ENCODE results near the gene REM1.
A peak's percentile ranks its signal among the peaks of the same experiment; 100 is the strongest.
"Not testable (repeated sequence)": the region's sequence is repeated elsewhere in the genome, so short reads cannot be mapped to it uniquely, and the experiment has no call there.

The REM1 gene

DNA sequence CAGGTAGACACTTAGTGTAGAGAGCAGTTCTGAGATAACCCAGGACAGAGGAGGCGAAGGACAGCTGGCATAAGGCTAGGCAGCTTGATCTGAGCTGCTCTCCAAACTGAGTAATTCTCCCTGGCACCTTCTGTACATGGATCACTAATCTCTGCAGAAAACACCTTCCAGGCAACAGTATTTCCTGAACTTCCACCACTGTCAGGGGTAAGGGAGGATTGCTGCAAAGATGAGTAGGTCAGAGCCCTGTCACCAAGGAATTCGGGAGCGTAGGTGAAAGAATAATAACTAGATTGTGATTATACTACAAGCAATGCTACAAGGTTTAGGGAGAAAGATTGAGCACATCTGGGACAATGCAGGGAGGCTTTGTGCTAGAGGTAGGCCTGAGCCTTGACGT is 41.1 kb downstream of the REM1 start:
- no peak for DNase-seq (ENCODE audit: low read depth)
- TF ChIP-seq, protein P1, sequence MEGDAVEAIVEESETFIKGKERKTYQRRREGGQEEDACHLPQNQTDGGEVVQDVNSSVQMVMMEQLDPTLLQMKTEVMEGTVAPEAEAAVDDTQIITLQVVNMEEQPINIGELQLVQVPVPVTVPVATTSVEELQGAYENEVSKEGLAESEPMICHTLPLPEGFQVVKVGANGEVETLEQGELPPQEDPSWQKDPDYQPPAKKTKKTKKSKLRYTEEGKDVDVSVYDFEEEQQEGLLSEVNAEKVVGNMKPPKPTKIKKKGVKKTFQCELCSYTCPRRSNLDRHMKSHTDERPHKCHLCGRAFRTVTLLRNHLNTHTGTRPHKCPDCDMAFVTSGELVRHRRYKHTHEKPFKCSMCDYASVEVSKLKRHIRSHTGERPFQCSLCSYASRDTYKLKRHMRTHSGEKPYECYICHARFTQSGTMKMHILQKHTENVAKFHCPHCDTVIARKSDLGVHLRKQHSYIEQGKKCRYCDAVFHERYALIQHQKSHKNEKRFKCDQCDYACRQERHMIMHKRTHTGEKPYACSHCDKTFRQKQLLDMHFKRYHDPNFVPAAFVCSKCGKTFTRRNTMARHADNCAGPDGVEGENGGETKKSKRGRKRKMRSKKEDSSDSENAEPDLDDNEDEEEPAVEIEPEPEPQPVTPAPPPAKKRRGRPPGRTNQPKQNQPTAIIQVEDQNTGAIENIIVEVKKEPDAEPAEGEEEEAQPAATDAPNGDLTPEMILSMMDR (IDR thresholded peaks at IDR 0.05; ENCODE audit: insufficient read depth, low read depth, low read length, missing control alignments) = no peak
- no peak overlapping the region for H3K4me3 ChIP-seq (ENCODE audit: low read length)

DNA sequence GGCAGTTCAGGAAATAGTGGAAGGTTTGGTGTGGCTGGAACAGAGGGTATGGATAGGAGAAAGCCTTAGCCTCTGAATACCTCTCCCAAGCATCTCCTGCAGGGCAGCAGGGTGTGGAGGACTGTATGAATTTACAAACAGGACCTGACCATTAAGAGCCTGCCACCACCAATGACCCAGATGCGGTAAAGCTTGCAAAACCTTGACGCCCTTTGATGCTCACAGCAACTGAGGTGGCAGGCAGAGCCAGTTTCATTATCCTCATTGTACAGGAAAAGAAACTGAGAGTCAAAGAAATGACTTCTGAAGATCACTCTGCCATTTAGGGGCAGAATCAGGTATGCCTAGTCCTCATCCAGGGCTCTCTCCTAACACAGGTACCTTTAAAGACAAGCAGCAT is 41.6 kb downstream of the REM1 start:
- H3K4me3 ChIP-seq (ENCODE audit: low read length) = no peak overlapping the region
- DNase-seq (ENCODE audit: low read depth) = no peak
- TF ChIP-seq, protein P1 (IDR thresholded peaks at IDR 0.05; ENCODE audit: insufficient read depth, low read depth, low read length, missing control alignments) = no peak

DNA sequence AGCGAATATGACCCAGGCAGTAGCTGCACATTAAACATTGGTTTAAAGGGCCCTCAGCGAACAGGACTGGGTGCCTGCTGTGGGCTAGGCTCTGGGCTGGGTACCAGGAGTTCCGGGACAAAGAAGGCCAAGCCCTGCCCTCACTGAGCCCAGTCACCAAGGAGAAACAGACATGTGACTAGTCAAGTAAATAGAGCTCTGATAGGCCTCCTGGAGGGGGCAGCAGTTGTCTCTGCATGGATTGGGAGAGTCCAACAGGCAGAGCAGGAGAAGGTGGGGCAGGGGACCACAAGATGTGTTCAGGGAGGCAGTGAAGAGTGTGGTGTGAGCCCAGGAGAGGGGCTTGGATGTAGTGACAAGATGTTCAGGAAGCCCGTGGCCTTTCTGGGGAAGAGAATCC is 42.3 kb downstream of the REM1 start:
- peak; percentile 68 for DNase-seq (ENCODE audit: low read depth)
- no peak overlapping the region for H3K4me3 ChIP-seq (ENCODE audit: low read length)
- TF ChIP-seq, protein P1 (IDR thresholded peaks at IDR 0.05; ENCODE audit: insufficient read depth, low read depth, low read length, missing control alignments) = peak; percentile 31

DNA sequence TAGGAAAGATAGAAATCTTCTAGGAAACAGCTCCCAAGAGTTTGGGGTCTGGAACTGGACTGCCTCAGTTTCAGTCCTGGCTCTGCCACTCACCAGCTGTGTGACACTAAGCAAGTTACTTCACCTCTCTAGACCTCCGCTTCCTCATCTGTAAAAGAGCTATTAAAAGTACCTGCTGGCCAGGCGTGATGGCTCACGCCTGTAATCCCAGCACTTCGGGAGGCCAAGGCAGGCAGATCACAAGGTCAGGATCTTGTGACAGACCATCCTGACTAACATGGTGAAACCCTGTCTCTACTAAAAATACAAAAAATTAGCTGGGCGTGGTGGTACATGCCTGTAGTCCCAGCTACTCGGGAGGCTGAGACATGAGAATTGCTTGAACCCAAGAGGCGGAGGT is 46.2 kb downstream of the REM1 start:
- H3K4me3 ChIP-seq (ENCODE audit: low read length); DNase-seq (ENCODE audit: low read depth): not testable (repeated sequence)

DNA sequence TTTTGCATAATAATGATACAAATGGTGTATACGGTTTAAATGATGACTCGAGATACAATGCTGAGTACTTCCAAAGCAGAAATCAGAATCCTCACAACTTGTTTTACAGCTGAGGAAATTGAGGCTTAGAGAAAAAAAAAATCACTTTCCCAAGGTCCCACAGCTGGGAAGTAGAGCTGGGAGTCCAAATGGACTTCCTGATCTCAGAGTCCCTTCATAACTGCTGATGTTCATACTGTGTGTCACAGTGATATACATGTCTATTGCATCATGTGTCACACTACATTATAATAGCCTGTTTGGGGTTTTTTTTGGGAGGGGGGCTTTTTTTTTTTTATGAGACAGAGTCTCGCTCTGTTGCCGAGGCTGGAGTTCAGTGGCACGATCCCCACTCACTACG is 47.6 kb downstream of the REM1 start:
- no peak for DNase-seq (ENCODE audit: low read depth)
- no peak overlapping the region for H3K4me3 ChIP-seq (ENCODE audit: low read length)
- TF ChIP-seq, protein P1 (IDR thresholded peaks at IDR 0.05; ENCODE audit: insufficient read depth, low read depth, low read length, missing control alignments) = no peak

DNA sequence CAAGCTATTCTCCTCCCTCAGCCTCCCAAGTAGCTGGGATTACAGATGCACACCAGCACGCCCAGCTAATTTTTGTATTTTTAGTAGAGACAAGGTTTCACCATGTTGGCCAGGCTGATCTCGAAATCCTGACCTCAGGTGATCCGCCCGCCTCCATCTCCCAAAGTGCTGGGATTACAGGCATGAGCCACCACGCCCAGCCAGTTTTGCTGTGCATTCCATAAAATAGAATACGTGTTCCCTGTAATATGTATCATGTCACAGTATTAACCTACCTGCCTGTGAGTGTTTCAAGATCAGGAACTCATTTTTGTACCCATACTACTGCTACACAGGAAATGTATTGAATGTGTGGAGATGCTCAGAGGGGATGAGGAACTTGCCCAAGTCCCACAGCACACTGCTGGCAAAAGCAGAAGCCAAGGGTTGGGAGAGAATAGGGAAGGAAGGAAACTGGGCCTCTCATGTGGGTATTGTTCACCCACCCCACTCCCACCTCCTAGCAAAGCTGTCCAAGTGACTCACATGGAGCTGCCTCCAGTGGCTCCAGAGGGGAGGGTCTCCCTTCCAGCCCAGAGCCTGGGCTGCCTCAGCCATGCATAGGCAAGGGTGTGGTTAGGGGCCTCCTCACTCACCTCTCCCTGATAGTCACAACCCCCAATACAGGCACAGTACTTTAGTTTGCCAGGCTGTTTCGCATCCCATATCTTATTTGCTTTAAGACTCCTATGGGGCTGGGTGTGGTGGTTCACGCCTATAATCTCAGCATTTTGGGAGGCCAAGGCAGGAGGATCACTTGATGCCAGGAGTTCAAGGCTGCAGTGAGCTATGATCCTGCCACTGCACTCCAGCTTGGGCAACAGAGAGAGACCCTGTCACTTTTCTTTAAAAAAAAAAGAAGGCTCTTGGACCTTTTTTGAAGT is 48.5 kb downstream of the REM1 start:
- DNase-seq (ENCODE audit: low read depth) = no peak
- no peak overlapping the region for H3K4me3 ChIP-seq (ENCODE audit: low read length)

DNA sequence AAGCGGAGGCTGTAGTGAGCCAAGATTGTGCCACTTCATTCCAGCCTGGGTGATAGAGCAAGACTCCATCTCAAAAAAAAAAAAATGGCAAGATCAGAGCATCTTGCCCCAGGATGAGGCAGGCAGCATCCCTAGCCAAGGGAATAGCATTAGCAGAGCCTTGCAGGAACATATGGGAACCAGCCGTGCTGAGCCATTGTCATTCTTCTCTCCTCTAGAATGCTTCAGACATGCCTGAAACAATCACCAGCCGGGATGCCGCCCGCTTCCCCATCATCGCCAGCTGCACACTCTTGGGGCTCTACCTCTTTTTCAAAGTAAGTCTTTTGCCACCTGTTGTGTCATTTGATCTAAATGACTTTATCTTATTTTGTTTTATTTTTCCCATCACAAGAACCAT is 52.2 kb downstream of the REM1 start:
- H3K4me3 ChIP-seq (ENCODE audit: low read length) = no peak overlapping the region
- no peak for DNase-seq (ENCODE audit: low read depth)
- TF ChIP-seq, protein P1 (IDR thresholded peaks at IDR 0.05; ENCODE audit: insufficient read depth, low read depth, low read length, missing control alignments) = no peak

More for the DNA sequence above, 48.5 kb downstream of the REM1 start:
- TF ChIP-seq, protein P1 (IDR thresholded peaks at IDR 0.05; ENCODE audit: insufficient read depth, low read depth, low read length, missing control alignments) = no peak

Data from epithelial cell of esophagus (primary cell).